ENCODE results near the gene SLC11A1.
A peak's percentile ranks its signal among the peaks of the same experiment; 100 is the strongest.

Gene SLC11A1

GRCh38 chr2:218404351-218405085 lies 22.4 kb downstream of the SLC11A1 start:
- DNase-seq, result no peak
- H3K27ac Mint-ChIP-seq, result peak overlapping the region in 1 of 2 donors; percentile 22
- H3K4me1 Mint-ChIP-seq, result peaks cover 76% of the 10 kb centered on the region

GRCh38 chr2:218405086-218405745 lies 23.1 kb downstream of the SLC11A1 start:
- H3K4me1 Mint-ChIP-seq, result peaks cover 76% of the 10 kb centered on the region
- H3K9me3 Mint-ChIP-seq, result no peaks in the 10 kb centered on the region
- DNase-seq (no peak), ATAC-seq (no peak)
- peaks cover 17% of the 10 kb centered on the region for H3K27me3 Mint-ChIP-seq
- H3K4me3 Mint-ChIP-seq, result peak overlapping the region; percentile 78 to 81
- H3K27ac Mint-ChIP-seq, result peak overlapping the region in 1 of 2 donors; percentile 22

More at GRCh38 chr2:218404351-218405085, 22.4 kb downstream of the SLC11A1 start:
- Mint-ChIP-seq H3K9me3 (no peaks in the 10 kb centered on the region), H3K27me3 (peaks cover 17% of the 10 kb centered on the region), H3K4me3 (peak overlapping the region in 1 of 2 donors; percentile 46)
- ATAC-seq, result no peak

GRCh38 chr2:218405746-218406208 lies 23.7 kb downstream of the SLC11A1 start:
- DNase-seq (no peak), ATAC-seq (peak; percentile 52)
- H3K9me3 Mint-ChIP-seq, result no peaks in the 10 kb centered on the region
- peak overlapping the region; percentile 78 to 81 for H3K4me3 Mint-ChIP-seq
- H3K27me3 Mint-ChIP-seq, result peaks cover 17% of the 10 kb centered on the region
- peak overlapping the region in 1 of 2 donors; percentile 88 for H3K27ac Mint-ChIP-seq
- peaks cover 76% of the 10 kb centered on the region for H3K4me1 Mint-ChIP-seq

- peak overlapping the region; percentile 83 to 85 for H3K4me3 Mint-ChIP-seq
- ATAC-seq (peak; percentile 84), DNase-seq (peak; percentile 90 to 92)
- H3K27me3 Mint-ChIP-seq, result peaks cover 17% of the 10 kb centered on the region
- H3K9me3 Mint-ChIP-seq, result no peaks in the 10 kb centered on the region
- peak overlapping the region; percentile 88 to 92 for H3K27ac Mint-ChIP-seq
- H3K4me1 Mint-ChIP-seq, result peaks cover 70% of the 10 kb centered on the region
Observed at GRCh38 chr2:218406209-218406948, 24.3 kb downstream of the SLC11A1 start.

GRCh38 chr2:218406949-218407618 lies 25.0 kb downstream of the SLC11A1 start:
- Mint-ChIP-seq H3K4me1 (peaks cover 63% of the 10 kb centered on the region), H3K4me3 (peak overlapping the region; percentile 83 to 85), H3K27me3 (peaks cover 17% of the 10 kb centered on the region), H3K27ac (peak overlapping the region; percentile 69 to 92), H3K9me3 (no peaks in the 10 kb centered on the region)
- ATAC-seq (peak; percentile 69), DNase-seq (peak; percentile 61 to 78)

- Mint-ChIP-seq H3K4me1 (peaks cover 61% of the 10 kb centered on the region), H3K27me3 (peaks cover 17% of the 10 kb centered on the region), H3K9me3 (no peaks in the 10 kb centered on the region), H3K27ac (peak overlapping the region in 1 of 2 donors; percentile 36), H3K4me3 (no peak overlapping the region)
- DNase-seq (no peak), ATAC-seq (no peak)
Observed at GRCh38 chr2:218407717-218408116, 25.6 kb downstream of the SLC11A1 start.

GRCh38 chr2:218418321-218418716 lies 36.2 kb downstream of the SLC11A1 start:
- peak overlapping the region in 1 of 2 donors; percentile 74 for H3K27ac Mint-ChIP-seq
- ATAC-seq, result peak; percentile 18

GRCh38 chr2:218418717-218419458 lies 36.8 kb downstream of the SLC11A1 start, which contains the start of gene VIL1:
VIL1 (plus strand) TSS chr2:218419123; CDS start chr2:218423779, 4,656 bp downstream.
- no peak for ATAC-seq
- Mint-ChIP-seq H3K27ac (peak within 1 kb of the TSS in 1 of 2 donors; percentile 74), H3K4me1 (no peaks in the 10 kb centered on the region), H3K27me3 (no peaks in the 10 kb centered on the region), H3K4me3 (no peak within 1 kb of the TSS), H3K9me3 (no peaks in the 10 kb centered on the region)
- DNase-seq, result no peak

More at GRCh38 chr2:218418321-218418716, 36.2 kb downstream of the SLC11A1 start:
- Mint-ChIP-seq H3K4me1 (no peaks in the 10 kb centered on the region), H3K4me3 (no peak overlapping the region), H3K9me3 (no peaks in the 10 kb centered on the region), H3K27me3 (no peaks in the 10 kb centered on the region)
- no peak for DNase-seq

- DNase-seq, result no peak
- Mint-ChIP-seq H3K27ac (no peak overlapping the region), H3K27me3 (no peaks in the 10 kb centered on the region), H3K4me1 (no peaks in the 10 kb centered on the region), H3K9me3 (no peaks in the 10 kb centered on the region), H3K4me3 (no peak overlapping the region)
- no peak for ATAC-seq
Observed at GRCh38 chr2:218419630-218420216, 37.6 kb downstream of the SLC11A1 start.

- no peaks in the 10 kb centered on the region for H3K4me1 Mint-ChIP-seq
- H3K27ac Mint-ChIP-seq, result no peak overlapping the region
Observed at GRCh38 chr2:218421027-218421426, 39.0 kb downstream of the SLC11A1 start.

GRCh38 chr2:218422403-218423086 lies 40.5 kb downstream of the SLC11A1 start:
- H3K4me3 Mint-ChIP-seq, result no peak overlapping the region
- no peaks in the 10 kb centered on the region for H3K9me3 Mint-ChIP-seq
- no peak overlapping the region for H3K27ac Mint-ChIP-seq
- ATAC-seq (no peak), DNase-seq (no peak)
- H3K27me3 Mint-ChIP-seq, result no peaks in the 10 kb centered on the region
- H3K4me1 Mint-ChIP-seq, result no peaks in the 10 kb centered on the region

More at GRCh38 chr2:218421027-218421426, 39.0 kb downstream of the SLC11A1 start:
- Mint-ChIP-seq H3K4me3 (no peak overlapping the region), H3K27me3 (no peaks in the 10 kb centered on the region), H3K9me3 (no peaks in the 10 kb centered on the region)
- no peak for DNase-seq
- no peak for ATAC-seq

- no peaks in the 10 kb centered on the region for H3K9me3 Mint-ChIP-seq
- H3K4me3 Mint-ChIP-seq, result no peak overlapping the region
- H3K27me3 Mint-ChIP-seq, result no peaks in the 10 kb centered on the region
- no peaks in the 10 kb centered on the region for H3K4me1 Mint-ChIP-seq
- H3K27ac Mint-ChIP-seq, result no peak overlapping the region
- DNase-seq (no peak), ATAC-seq (peak; percentile 32)
Observed at GRCh38 chr2:218423584-218423983, 41.5 kb downstream of the SLC11A1 start.

- H3K9me3 Mint-ChIP-seq, result no peaks in the 10 kb centered on the region
- ATAC-seq (no peak), DNase-seq (no peak)
- H3K4me3 Mint-ChIP-seq, result no peak overlapping the region
- no peaks in the 10 kb centered on the region for H3K27me3 Mint-ChIP-seq
- H3K4me1 Mint-ChIP-seq, result no peaks in the 10 kb centered on the region
- H3K27ac Mint-ChIP-seq, result no peak overlapping the region
Observed at GRCh38 chr2:218425531-218425930, 43.5 kb downstream of the SLC11A1 start.

- Mint-ChIP-seq H3K9me3 (no peaks in the 10 kb centered on the region), H3K27ac (peak overlapping the region in 1 of 2 donors; percentile 27), H3K4me3 (no peak overlapping the region), H3K4me1 (no peaks in the 10 kb centered on the region), H3K27me3 (no peaks in the 10 kb centered on the region)
- no peak for DNase-seq
- ATAC-seq, result no peak
Observed at GRCh38 chr2:218427741-218428140, 45.7 kb downstream of the SLC11A1 start.

Data from stimulated activated naive CD8-positive, alpha-beta T cell treated with anti-CD3 and anti-CD28 coated beads, Interleukin-15, amount 100 ng/mL, for 72 hours (primary cell).